Hepatocyte (in vitro differentiated cells): ENCODE data around the gene GALNTL6.
"Not testable (repeated sequence)": the region's sequence is repeated elsewhere in the genome, so short reads cannot be mapped to it uniquely, and the experiment has no call there.

Experiments
- CTCF ChIP-seq: fragments of 200-600 bp; sonication (generic); IDR thresholded peaks from 2 replicates; pipeline ENCODE4 v1.5.1; 2016; ENCODE audit warnings: antibody characterized with exemption, mild to moderate bottlenecking; ENCODE audit not compliant: poor library complexity
- EZH2 ChIP-seq: fragments of 200-600 bp; sonication (generic); IDR thresholded peaks from 2 replicates; pipeline ENCODE4 v1.6.1; 2016; ENCODE audit warnings: antibody characterized with exemption, mild to moderate bottlenecking, borderline replicate concordance
- EZH2phosphoT487 ChIP-seq: fragments of 200-600 bp; sonication (generic); IDR thresholded peaks from one replicate; pipeline ENCODE4 v1.6.1; 2018; ENCODE audit warnings: antibody characterized with exemption, mild to moderate bottlenecking, low read depth, moderate library complexity; ENCODE audit not compliant: unreplicated experiment, severe bottlenecking

GRCh38 chr4:172917403-172917802 lies 1104.2 kb downstream of the GALNTL6 start:
- not testable (repeated sequence) for TF ChIP-seq CTCF, EZH2phosphoT487, EZH2
